H1 (cell line): ENCODE measurements around the gene ISLR2.
A peak's percentile ranks its signal among the peaks of the same experiment; 100 is the strongest.
"Not testable (repeated sequence)": the region's sequence is repeated elsewhere in the genome, so short reads cannot be mapped to it uniquely, and the experiment has no call there.

ENCODE experiments used
- ASH2L ChIP-seq: fragments of 200-600, 300-600 bp; sonication (generic); IDR thresholded peaks from one replicate; pipeline ENCODE4 v1.7.1; 2017; ENCODE audit warnings: low read length
- ATF2 ChIP-seq: IDR thresholded peaks from 2 replicates; pipeline ENCODE4 v1.6.1; 2012; ENCODE audit warnings: low read length, inconsistent platforms
- BRCA1 ChIP-seq: IDR thresholded peaks from 2 replicates; pipeline ENCODE4 v1.6.1; 2012; ENCODE audit warnings: low read depth, low read length, improper control_type of control experiment
- CHD2 ChIP-seq: IDR thresholded peaks from 2 replicates; pipeline ENCODE4 v1.6.1; 2012; ENCODE audit warnings: low read length, improper control_type of control experiment
- CTCF ChIP-seq, 3 experiments: IDR thresholded peaks; 1 replicate in 2 of 3; 2 replicates in 1 of 3; pipeline versions ENCODE4 v1.5.1 to v1.6.1; 2011; ENCODE audit warnings: low read length in 3 of 3, mild to moderate bottlenecking in 3 of 3, inconsistent platforms in 2 of 3, low read depth in 1 of 3, moderate library complexity in 1 of 3; ENCODE audit not compliant: insufficient read depth in 1 of 3; ENCODE audit errors: control extremely low read depth in 1 of 3
- E2F6 ChIP-seq: IDR thresholded peaks from 2 replicates; pipeline ENCODE4 v1.6.1; 2012; ENCODE audit warnings: inconsistent platforms
- EZH2 ChIP-seq: fragments of 200-600 bp; sonication (generic); IDR thresholded peaks from 2 replicates; pipeline ENCODE4 v1.7.1; 2012; ENCODE audit warnings: low read depth, mild to moderate bottlenecking, moderate library complexity, low read length, inconsistent platforms; ENCODE audit not compliant: severe bottlenecking
- GTF2F1 ChIP-seq: IDR thresholded peaks from 2 replicates; pipeline ENCODE4 v1.6.1; 2012; ENCODE audit warnings: low read depth, low read length, improper control_type of control experiment, borderline replicate concordance
- SP1 ChIP-seq: IDR thresholded peaks from 2 replicates; pipeline ENCODE4 v1.6.1; 2011; ENCODE audit warnings: low read depth, low read length
- TAF1 ChIP-seq: IDR thresholded peaks from 2 replicates; pipeline ENCODE4 v1.6.1; 2011; ENCODE audit warnings: mild to moderate bottlenecking, low read depth, low read length
- TBP ChIP-seq: IDR thresholded peaks from 2 replicates; pipeline ENCODE4 v1.6.1; 2011; ENCODE audit warnings: low read depth, low read length, improper control_type of control experiment
- USF2 ChIP-seq: IDR thresholded peaks from 2 replicates; pipeline ENCODE4 v1.6.1; 2011; ENCODE audit warnings: low read length, improper control_type of control experiment

- not testable (repeated sequence) for TF ChIP-seq ATF2, TBP, CHD2, BRCA1, E2F6, TAF1, GTF2F1, USF2, SP1, EZH2, ASH2L
- TF ChIP-seq CTCF (IDR thresholded peaks at IDR 0.05; ENCODE audit: control extremely low read depth in 1 of 3, insufficient read depth in 1 of 3, low read depth in 1 of 3, low read length in 3 of 3), result peak; percentile 34 to 59 (median 59)
Measured at GRCh38 chr15:74108611-74109010, 21.8 kb upstream of the ISLR2 start.
